Stimulated activated CD8-positive, alpha-beta memory T cell treated with anti-CD3 and anti-CD28 coated beads, Interleukin-4, amount 100 ng/mL, for 24 hours (primary cell): ENCODE measurements around the gene KLF9.

Source experiments
- DNase-seq: peaks from one replicate; pipeline ENCODE4 v3.0.0-alpha.2; 2020; ENCODE audit warnings: low read depth

KLF9 gene

DNA sequence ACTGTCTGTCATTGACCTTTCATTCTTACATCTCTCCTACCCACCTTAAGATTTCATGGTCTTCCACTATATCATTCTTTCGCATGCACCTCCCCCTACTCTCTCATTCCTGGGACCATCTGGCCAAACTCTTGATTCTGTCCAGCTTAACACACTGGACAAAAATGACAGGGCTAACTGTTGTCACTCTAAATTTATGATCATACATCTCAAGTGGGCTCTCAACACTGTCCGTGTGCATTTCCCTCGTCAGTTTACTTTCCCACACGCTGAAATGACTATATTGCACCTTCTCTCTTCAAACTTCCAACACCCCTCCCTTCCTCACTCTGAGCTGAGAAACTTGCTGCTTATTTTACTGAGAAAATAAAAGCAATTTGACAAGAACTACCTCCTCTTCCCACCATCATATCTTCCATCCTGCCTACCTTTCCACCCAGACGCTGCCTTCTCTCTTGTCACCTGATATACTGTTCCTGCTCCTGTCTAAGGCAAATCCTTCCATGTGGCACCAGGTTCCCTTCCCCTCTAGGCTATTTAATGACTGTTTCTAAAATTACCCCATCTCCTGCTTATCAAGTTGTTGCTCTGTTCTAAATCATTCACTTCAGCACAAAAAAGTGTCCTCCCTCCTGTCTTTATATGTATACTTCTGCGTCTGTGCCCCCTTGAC lies 8.1 kb upstream of the KLF9 start:
- DNase-seq = no peak

- peak; percentile 11 for DNase-seq
Measured at GRCh38 chr9:70421272-70422180, 7.1 kb upstream of the KLF9 start.

GRCh38 chr9:70420441-70421271 lies 6.2 kb upstream of the KLF9 start:
- peak; percentile 47 for DNase-seq

GRCh38 chr9:70419556-70420440 lies 5.3 kb upstream of the KLF9 start:
- DNase-seq = peak; percentile 79

DNA sequence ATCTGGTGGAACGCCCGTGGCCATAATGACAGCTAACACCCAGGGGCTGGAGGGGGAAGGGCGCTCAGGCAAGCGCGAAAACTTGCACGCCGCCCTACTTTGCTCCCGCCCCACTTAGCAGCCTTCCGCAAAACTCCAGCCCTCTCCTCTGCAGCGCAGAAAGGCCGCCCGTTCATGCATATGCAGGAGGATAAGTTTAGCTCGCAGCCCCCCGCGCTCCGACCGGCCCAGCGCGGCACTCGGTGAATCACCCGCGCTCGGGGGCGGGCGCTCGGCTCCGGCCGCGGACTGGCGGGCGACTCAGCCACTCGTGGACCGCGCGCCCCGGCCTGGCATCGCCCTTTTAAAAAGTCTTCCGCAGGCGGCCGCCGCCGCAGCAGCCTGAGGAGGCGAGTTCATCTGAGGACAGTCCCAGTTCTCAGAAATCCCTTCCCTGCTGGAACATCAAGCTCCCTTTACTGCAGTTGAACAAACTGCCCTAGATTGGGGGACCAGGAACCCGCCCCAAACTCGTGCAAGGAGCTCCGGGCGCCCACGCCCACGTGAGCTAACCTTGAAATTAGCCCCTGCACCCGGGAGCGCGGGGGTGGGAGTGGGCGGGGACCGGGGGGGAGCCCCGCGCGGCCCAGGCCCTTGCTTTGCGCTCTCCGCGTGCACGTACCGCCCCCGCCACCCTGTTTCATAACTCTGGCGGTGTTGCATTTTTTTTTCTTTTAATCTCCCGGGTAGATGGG lies 4.5 kb upstream of the KLF9 start:
- peak; percentile 82 for DNase-seq

DNA sequence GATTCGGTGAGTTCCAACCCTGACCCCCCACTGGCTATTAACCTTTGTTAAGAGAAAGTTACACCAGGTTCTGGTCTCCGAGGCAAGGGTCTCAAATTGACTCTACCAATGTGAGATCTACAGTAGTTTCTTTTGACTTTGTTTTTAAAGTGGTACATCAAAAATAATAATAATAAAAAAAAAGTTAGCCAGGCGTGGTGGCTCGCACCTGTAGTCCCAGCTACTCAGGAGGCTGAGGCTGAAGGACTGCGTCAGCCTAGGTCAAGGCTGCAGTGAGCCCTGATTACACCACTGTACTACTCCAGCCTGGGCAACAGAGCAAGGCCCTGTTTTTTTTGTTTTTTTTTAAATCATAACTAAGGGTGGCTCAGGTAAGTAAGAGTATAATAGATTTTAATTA lies 1.0 kb upstream of the KLF9 start:
- no peak for DNase-seq

DNA sequence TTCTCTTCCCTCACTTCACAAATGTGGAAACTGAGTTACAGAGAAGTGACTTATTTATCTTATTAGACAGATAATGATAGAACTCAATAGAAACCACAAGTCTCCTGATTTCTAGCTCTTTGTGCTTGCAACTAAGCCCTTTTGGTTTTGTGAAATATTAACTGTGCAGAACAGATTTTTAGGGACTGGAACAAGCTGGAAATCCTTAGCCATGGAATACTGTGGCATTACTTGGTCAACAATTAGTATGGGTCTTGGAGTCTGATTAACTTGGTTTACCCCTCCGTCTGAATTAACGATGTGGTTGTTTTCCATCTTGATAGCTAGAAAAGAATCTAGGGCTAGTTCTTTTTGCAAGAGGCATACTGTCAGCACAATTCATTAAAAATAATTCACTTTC lies 584 bp upstream of the KLF9 start:
- no peak for DNase-seq

- DNase-seq = peak; percentile 59
Measured at GRCh38 chr9:70413464-70413798, 1.0 kb downstream of the KLF9 start.

GRCh38 chr9:70412832-70413463 lies 1.5 kb downstream of the KLF9 start:
- no peak for DNase-seq

DNA sequence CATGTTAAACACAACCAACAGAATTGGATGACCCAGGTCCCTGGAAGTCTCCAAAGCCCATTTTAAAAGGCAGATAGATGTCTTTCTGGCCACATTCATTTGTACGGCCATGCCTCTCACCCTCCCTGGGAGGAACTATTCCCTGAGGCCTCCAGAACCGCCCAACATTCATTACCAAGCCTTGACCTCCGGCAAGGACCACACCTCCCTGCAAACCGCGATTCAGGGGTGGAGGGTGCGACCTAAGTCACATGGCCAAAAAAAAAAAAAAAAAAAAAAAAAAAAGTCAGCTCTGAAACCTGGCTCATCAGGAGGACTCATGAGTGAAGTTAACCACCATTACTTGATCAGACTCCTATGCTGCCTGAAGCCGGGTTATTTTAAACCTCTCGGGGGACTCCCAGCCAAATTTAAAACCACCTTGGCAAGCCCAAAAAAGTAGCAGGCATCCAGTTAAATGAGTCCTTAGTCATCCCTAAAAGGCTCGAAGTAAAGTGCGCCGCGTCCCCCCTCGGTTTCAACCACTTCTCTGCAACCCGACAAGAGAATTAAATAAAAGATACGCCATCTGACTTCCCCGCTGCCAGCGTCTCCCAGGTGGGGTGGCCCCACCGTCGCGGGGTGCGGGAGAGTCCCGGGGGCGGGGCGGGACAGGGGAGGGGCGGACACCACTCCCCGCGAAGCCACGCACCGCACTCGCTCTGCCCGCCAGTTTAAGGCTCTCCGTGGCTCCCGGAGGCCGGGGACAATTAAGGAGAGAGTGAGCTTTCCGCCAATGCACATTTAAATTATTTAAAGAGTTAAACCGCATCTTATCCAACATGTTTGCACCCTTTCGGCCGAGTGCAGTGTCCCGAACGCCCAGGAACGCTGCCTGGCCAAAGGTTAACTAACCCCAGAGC lies 2.3 kb downstream of the KLF9 start:
- DNase-seq = peak; percentile 50

- DNase-seq = peak; percentile 39
Measured at GRCh38 chr9:70411121-70411929, 3.1 kb downstream of the KLF9 start.

DNA sequence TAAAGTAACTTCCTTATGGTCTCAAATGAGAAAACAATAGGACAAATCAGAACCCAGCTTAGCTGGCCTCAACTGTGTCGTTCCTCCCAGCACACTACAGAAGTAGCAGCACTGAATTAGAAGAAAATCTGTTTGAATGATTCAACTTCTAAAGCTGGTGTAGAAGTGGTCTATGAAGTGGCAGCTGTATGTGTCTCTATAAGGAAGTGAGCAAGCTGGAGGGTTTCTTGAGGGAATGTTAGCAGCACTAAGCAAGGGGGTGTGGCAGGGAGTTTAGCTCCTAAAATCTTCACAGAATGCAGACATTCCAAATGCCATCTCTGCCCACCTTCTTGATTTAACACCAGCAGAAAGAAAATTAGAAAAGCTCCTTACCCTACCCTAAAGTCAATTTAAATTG lies 4.1 kb downstream of the KLF9 start:
- DNase-seq = no peak

- no peak for DNase-seq
Measured at GRCh38 chr9:70409800-70410199, 4.7 kb downstream of the KLF9 start.

GRCh38 chr9:70409280-70409679 lies 5.2 kb downstream of the KLF9 start:
- DNase-seq = no peak

DNA sequence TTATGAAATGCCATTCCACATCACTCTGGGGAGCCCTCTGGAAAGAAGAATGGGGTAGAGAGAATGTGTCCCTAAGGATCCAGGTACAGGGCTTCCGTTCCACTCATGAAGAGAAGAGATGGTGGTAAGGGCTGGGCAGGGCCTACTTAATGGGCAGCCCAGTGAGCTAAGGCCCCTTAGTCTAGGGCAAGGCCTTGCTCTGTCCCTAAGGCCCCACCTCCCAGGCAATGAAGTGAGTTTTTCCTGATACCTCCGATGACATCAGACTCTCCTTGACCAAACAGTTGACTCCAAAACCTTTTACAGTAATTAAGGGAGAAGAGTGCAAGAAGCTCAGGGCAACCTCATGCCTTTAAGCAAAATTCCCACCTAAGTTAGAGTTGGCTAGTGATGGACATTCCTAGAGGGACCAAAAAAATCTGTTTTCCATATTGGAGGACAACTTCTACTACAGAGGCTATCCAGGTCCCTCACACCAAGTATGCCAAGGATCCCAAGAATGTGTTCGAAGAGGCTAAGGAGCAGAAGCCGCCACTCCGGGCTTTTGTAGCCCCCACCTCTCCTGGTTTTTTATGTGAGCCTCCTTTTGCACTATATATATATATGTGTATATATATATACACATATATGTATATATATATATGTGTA lies 5.9 kb downstream of the KLF9 start:
- no peak for DNase-seq

GRCh38 chr9:70407081-70407503 lies 7.4 kb downstream of the KLF9 start:
- no peak for DNase-seq

- peak; percentile 16 for DNase-seq
Measured at GRCh38 chr9:70406434-70406862, 8.0 kb downstream of the KLF9 start.
